Tibial nerve (tissue), 4 donors: Measurements from ENCODE around the gene PHOX2A.

ENCODE experiments used
- CTCF ChIP-seq, 5 experiments: fragments of 200-600 bp in 3 of 5; fragments of 450-650 bp in 2 of 5; sonication (generic) in 3 of 5; IDR thresholded peaks; one replicate each; pipeline ENCODE4 v1.5.1; 2016 to 2019; ENCODE audit warnings: antibody characterized with exemption in 5 of 5, mild to moderate bottlenecking in 3 of 5, moderate library complexity in 2 of 5
- EP300 ChIP-seq, 2 donors: sonication (generic); formaldehyde crosslinking; IDR thresholded peaks; one replicate each; pipeline ENCODE4 v1.6.1; 2017; ENCODE audit warnings: antibody characterized with exemption in 2 of 2, mild to moderate bottlenecking in 1 of 2
- POLR2A ChIP-seq, 2 donors: fragments of 450-650 bp; IDR thresholded peaks; one replicate each; pipeline ENCODE4 v1.6.1; 2017; ENCODE audit warnings: antibody characterized with exemption in 2 of 2, mild to moderate bottlenecking in 2 of 2, moderate library complexity in 2 of 2

GRCh38 chr11:72274435-72274834, 30.5 kb upstream of the PHOX2A start:
- no peak for TF ChIP-seq CTCF (IDR thresholded peaks at IDR 0.05)
- no peak for TF ChIP-seq POLR2A (IDR thresholded peaks at IDR 0.05)
- no peak for TF ChIP-seq EP300 (IDR thresholded peaks at IDR 0.05)
